D341Med (cell line): ENCODE measurements around the gene ZNF500.

Source experiments
- DNase-seq: peaks from one replicate; pipeline ENCODE4 v3.0.0; 2012; ENCODE audit warnings: low spot score

ZNF500 gene

DNA sequence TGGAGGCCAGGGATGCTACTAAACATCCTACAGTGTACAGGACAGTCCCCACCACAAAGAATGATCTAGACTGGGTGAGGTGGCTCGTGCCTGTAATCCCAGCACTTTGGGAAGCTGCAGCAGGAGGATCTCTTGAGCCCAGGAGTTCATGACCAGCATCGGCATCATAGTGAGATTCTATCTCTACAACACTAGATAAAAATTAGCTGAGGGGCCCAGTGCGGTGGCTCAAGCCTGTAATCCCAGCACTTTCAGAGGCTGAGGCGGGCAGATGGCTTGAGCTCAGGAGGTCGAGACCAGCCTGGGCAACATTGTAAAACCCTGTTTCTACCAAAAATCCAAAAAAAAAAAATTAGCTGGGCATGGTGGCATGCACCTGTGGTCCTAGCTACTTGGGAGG lies 5.4 kb upstream of the ZNF500 start:
- no peak for DNase-seq

DNA sequence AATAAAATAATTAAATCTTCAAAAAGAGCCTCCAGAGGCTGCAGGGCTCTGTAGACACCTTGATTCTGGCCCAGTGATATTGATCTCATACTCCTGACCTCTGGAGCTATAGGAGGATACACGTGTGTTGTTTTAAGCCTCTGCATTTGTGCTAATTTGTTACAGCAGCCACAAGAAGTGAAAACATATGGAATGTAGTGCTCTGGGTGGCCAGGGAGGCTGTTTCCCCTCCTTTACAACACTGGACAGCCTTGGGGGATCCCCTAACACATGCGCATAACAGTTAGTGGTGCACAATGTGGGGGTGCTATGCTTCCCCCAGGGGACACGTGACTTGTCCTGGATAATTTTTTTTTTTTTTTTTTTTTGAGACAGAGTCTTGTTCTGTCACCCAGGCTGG lies 4.7 kb upstream of the ZNF500 start:
- no peak for DNase-seq

DNA sequence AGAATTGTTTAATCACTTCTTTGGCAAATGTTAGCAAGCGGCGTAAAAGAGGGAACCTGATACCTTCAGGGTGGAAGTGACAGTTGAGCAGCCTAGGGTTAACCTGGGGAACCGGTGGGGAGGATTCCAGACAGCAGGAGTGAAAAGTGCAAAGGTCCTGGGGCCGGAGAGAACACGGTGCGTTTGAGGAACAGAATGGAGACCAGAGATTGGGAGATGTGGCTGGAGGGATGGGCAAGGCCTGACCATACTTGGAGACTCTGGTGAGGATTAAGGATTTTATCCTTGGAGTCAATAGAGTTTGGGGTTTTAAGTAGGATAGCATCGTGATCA lies 2.3 kb upstream of the ZNF500 start:
- no peak for DNase-seq

- DNase-seq: peak; percentile 94
Measured at GRCh38 chr16:4768549-4769305, 1.8 kb upstream of the ZNF500 start.

GRCh38 chr16:4767872-4768548 lies 1.0 kb upstream of the ZNF500 start:
- DNase-seq: no peak

DNA sequence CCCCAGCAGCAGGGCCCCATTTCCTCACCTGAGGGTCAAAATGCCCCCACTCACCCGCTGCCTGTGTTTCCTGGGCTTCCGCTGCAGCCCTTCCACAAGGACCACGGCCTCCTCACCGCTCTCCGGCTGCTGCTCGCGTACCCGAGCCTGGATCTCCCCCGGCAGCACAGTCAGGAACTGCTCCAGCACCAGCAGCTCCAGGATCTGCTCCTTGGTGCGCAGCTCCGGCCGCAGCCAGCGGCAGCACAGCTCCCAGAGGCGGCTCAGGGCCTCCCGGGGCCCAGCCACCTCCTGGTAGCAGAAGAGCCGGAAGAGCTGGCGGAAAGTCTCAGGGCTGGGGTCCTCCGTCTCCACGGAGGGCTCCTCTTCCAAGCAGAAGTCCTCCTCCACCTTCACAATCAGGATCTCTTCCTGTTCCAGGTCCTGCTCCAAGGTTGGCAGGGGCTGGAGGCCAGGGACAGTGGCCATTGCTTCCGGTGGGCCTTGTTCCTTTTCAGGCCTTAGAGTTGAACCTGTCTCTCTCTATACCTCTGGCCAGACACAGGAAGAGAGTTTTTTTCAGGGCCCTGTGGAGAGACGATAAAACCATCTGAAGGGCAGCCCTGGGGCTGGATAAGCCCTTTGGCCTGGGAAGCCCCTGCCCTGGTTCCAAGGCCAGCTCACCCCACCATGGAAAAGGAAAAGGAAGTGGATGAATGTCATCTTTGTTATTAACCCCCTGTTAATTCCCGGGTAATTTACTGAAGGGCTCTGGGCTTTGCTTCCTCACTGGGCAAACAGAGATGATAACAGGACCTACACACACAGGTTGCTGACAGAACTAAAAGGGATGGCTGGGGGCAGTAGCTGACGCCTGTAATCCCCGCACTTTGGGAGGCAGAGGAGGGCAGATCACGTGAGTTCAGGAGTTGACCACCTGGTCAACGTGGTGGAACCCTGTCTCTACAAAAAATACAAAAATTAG lies 1.2 kb downstream of the ZNF500 start:
- DNase-seq: no peak

GRCh38 chr16:4763791-4764190 lies 3.2 kb downstream of the ZNF500 start:
- peak; percentile 4 for DNase-seq

DNA sequence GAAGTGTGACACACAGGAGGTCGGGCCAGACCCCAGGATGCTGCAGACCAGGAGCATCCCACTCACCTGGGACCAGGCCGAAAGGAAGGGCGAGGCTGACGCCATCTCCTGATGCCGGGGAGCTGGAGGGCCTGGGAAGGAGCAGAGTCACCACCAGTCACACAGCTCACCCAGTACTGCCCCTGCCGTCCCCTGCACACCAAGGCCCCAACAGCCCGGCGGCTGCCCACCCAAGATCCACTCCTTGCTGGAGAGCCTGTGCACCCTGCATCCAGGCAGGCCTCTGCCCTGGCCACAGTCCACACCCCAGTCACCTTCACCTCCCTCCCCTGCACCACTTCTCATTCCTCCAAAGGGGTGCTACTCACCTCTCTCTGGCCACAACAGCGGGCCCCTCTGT lies 4.8 kb downstream of the ZNF500 start:
- no peak for DNase-seq

DNA sequence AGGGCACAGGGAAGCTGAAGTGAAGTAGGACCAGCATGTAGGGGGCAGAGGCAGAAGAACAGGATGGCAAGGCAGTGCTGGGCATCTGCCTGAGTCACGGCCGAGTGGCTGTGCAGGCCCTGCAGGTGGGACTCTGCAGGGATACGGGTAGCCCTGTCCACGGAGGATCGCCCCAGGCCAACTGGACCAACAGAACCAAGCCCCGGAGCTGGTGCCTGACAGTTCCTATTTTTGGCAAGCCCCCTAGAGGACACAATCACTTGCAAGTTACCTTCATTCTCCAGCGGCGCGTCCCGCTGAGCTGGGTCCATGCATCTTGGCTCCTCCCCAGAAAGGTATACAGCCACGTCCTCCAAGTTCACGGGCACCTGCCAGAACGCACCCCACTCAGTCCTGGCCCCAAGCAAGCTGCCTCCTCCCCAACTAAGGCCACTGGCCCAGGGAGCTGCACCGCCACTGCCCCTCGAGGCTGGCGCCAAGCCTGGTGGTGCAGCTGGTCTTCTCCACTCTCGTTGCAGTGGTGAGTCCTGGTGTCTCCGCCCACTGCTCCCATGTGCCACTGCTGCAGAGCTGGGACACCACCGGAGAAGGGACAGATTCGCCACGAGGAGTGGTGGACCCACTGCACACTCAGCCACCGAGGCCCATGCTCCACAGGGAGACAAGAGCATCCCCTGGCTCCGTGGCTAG lies 6.6 kb downstream of the ZNF500 start:
- DNase-seq: peak; percentile 9

DNA sequence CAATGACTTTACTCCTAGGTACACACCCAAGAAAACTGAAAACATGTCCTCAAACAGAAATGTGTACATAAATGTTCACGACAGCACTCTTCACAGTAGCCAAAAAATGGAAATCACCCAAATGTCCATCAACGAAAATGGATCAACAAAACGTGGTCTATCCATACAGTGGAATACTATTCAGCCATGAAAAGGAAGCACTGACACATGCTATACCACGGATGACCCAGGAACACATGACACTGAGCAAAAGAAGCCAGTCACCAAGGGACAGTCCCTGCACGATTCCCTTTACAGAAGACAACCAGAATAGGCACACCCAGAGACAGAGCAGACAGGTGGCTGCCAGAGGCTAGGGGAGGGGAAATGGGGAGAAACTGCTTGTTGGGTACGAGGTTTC lies 11.3 kb downstream of the ZNF500 start:
- peak; percentile 3 for DNase-seq

DNA sequence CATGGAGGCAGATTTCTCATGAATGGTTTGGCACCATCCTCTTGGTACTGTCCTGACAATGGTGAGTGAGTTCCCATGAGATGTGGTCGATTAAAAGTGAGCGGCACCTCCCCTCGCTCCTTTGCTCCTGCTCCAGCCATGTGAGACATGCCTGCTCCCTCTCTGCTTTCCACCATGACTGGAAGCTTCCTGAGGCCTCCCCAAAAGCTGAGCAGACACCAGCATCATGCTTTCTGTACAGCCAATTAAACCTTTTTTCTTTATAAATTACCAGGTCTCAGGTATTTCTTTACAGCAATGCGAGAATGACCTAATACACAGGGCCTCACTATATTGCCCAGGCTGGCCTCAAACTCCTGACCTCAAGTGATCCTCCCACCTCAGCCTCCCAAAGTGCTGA lies 12.1 kb downstream of the ZNF500 start:
- DNase-seq: no peak

- DNase-seq: no peak
Measured at GRCh38 chr16:4753227-4753626, 13.7 kb downstream of the ZNF500 start.

DNA sequence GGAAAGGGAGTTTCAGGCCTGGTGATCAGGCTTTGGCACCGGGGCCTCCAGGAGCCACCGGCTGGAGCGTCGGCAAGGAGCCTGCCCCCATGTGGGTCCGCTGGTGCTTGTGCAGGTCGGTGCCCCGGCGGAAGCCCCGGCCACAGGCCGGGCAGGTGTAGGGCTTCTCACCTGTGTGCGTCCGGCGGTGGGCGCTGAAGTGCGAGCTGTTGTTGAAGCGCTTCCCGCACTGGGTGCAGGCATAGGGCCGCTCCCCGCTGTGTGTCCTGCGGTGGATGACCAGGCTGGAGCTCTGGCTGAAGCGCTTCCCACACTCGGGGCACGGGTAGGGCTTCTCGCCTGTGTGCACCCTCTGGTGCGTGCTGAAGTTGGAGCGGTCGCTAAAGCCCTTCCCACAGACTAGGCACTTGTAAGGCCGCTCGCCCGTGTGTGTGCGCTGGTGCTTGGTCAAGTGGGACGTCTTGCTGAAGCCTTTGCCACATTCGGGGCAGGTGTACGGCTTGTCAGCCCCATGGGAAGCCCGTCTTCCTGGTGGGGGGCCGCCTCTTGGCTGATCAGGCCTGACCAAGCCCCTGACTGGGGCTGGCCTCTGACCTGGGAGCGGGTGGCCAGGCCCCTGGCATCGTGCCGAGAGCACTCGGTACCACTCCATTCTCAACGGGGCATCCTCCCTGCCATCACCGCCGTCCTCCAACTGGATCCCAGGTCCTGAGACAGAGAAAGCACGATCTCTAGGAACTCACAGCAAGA lies 14.4 kb downstream of the ZNF500 start:
- DNase-seq: peak; percentile 12

- DNase-seq: peak; percentile 2
Measured at GRCh38 chr16:4750896-4751295, 16.1 kb downstream of the ZNF500 start.

DNA sequence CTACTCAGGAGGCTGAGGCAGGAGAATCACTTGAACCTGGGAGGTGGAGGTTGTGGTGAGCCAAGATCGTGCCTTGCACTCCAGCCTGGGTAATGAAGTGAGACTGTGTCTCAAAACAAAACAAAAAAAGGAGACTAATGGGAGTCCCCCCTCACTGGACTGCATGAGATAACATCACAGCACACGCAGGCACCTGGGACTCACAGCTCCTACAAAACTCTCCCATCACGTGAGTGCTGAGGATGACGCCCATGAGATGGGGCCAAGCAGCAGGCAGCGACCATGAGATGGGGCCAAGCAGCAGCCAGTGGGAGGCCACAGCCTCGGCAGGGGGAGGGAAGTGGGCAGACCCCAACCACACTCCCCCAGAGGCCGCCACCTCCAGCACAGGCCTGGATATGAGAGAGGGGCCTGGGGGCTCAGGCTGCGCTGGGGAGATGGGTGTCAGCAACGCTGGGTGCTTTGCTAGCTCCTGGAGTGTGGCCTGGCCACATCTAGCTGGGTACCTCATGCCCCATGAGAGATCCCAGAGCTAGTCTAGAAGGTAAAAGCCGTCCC lies 17.2 kb downstream of the ZNF500 start:
- peak; percentile 9 for DNase-seq

GRCh38 chr16:4748682-4749411 lies 18.1 kb downstream of the ZNF500 start:
- peak; percentile 15 for DNase-seq

DNA sequence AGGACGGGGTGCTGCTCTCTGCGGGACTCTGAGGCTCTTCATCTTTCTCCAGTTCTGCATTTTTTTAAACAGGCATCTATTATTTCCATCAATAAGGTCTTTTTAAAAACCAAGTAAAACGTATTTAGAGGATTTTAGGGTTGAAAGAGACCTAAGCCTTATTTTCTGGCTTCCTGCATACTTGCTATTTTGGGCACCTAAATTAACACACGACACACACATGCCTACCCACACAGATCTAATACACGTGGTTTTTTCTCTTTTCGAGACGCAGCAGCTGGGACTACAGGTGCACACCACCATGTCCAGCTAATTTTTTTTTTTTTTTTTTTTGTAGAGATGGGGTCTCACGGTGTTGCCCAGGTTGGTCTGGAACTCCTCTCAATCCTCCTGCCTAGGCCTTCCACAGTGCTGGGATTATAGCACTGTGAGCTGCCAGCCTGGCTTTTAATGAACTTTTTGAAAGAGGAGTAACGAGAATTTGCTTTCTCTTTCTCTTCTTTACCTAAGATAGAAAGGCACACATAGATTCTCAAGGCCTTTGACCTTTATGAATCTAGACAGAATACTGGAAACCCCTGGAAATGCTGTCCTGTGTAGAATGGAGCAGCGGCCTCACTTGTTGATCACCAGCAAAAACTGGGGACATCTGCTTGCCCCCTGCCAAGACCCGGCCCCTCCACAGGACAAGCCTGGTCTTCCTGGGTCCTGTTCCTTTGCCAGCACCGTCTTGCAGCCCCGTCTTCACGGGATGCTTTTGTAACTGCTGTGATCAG lies 18.9 kb downstream of the ZNF500 start:
- peak; percentile 3 for DNase-seq

DNA sequence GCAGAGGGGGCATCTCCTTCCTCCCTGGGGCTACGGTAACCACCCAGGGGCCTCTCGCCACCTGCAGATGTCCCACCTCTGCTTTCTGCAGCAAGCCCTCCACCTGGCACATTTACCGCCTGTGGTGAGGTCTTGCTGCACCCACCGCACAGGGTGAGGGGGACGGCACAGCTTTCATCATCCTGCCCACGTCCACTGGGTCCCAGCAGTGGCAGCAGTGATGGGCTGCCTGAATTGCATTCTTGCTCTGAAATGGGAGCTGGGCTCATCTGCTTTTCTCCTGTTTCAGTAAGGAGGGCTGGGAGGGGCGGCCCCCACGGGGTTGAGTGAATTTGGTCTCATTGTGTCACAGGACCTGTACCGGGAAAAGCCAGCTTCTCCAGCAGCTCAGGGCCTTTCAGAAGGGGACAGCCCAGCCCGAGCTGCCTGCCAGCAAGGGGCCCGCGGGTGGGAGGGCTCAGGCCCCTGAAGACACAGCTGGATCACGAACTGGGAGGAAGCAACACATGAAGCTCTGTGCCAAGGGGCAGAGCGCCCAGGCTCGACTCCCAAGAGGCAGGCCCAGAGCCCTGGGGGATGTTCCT lies 19.9 kb downstream of the ZNF500 start:
- DNase-seq: peak; percentile 50

- no peak for DNase-seq
Measured at GRCh38 chr16:4746215-4746614, 20.7 kb downstream of the ZNF500 start.
